Esophagus muscularis mucosa (tissue), 4 donors: ENCODE measurements around the gene TMEM205. TPM values are rescaled to one million over a fixed set of nuclear protein-coding genes. Genes with fewer than 3 reads are reported as not detected.

Experiments used
- DNase-seq: peaks from one replicate; pipeline ENCODE4 v3.0.0-alpha.2; 2017; ENCODE audit errors: extremely low spot score
- H3K27ac ChIP-seq, 4 donors: fragments of 200-600 bp; sonication (generic); replicated peaks in 1 of 4; 1 replicate in 3 of 4; 2 replicates in 1 of 4; pipeline ENCODE4 v1.5.1; 2016 to 2019; ENCODE audit warnings: mild to moderate bottlenecking in 1 of 4
- H3K27me3 ChIP-seq, 4 donors: fragments of 200-600 bp; sonication (generic); one replicate each; pipeline versions ENCODE4 v1.5.1 to v1.6.0; 2016 to 2019
- H3K36me3 ChIP-seq, 4 donors: fragments of 200-600 bp; sonication (generic); one replicate each; pipeline ENCODE4 v1.5.1; 2016 to 2019
- H3K4me1 ChIP-seq, 4 donors: fragments of 200-600 bp; sonication (generic); one replicate each; pipeline ENCODE4 v1.5.1; 2016 to 2019
- H3K4me3 ChIP-seq, 4 donors: fragments of 200-600 bp; sonication (generic); 1 replicate in 2 of 4; 2 replicates in 2 of 4; pipeline ENCODE4 v1.5.1; 2016 to 2019; ENCODE audit warnings: mild to moderate bottlenecking in 4 of 4, moderate library complexity in 1 of 4
- H3K9me3 ChIP-seq, 4 donors: fragments of 200-600 bp; sonication (generic); 1 replicate in 3 of 4; 2 replicates in 1 of 4; pipeline ENCODE4 v1.5.1; 2016 to 2019
- EP300 ChIP-seq: sonication (generic); formaldehyde crosslinking; IDR thresholded peaks from one replicate; pipeline ENCODE4 v1.6.1; 2017; ENCODE audit warnings: antibody characterized with exemption
- POLR2A ChIP-seq: fragments of 450-650 bp; IDR thresholded peaks from one replicate; pipeline ENCODE4 v1.6.1; 2017; ENCODE audit warnings: antibody characterized with exemption, moderate library complexity, mild to moderate bottlenecking, low read depth
- POLR2AphosphoS5 ChIP-seq, 2 donors: sonication (generic); formaldehyde crosslinking; IDR thresholded peaks; one replicate each; pipeline ENCODE4 v1.6.1; 2017; ENCODE audit warnings: antibody characterized with exemption in 2 of 2
- WGBS: methylation state at CpG from one replicate; pipeline ENCODE4 v1.1.5; 2018; 5-methylcytosine and 5-hydroxymethylcytosine counted together
- intact Hi-C: fragments of 100-400 bp; cut with DNase I; formaldehyde crosslinking; loops from one replicate; pipeline ENCODE4 v1.15.1; 2023
- total RNA-seq, 4 donors: library from RNA; depleted of rRNA; stranded (reverse); fragments of >200 nt; gene quantifications; one replicate each; pipeline versions ENCODE4 v1.1.0 to v1.2.1, GENCODE V29; 2016
- TF ChIP-seq, protein P1 (sequence below), 3 experiments: fragments of 200-600 bp in 2 of 3; fragments of 450-650 bp in 1 of 3; sonication (generic) in 2 of 3; IDR thresholded peaks; one replicate each; pipeline ENCODE4 v1.5.1; 2017 to 2019; ENCODE audit warnings: antibody characterized with exemption in 3 of 3, mild to moderate bottlenecking in 2 of 3, moderate library complexity in 1 of 3

The TMEM205 gene
- total RNA-seq, 4 donors from 2014 or later = 197 to 241 (median 206) TPM

DNA sequence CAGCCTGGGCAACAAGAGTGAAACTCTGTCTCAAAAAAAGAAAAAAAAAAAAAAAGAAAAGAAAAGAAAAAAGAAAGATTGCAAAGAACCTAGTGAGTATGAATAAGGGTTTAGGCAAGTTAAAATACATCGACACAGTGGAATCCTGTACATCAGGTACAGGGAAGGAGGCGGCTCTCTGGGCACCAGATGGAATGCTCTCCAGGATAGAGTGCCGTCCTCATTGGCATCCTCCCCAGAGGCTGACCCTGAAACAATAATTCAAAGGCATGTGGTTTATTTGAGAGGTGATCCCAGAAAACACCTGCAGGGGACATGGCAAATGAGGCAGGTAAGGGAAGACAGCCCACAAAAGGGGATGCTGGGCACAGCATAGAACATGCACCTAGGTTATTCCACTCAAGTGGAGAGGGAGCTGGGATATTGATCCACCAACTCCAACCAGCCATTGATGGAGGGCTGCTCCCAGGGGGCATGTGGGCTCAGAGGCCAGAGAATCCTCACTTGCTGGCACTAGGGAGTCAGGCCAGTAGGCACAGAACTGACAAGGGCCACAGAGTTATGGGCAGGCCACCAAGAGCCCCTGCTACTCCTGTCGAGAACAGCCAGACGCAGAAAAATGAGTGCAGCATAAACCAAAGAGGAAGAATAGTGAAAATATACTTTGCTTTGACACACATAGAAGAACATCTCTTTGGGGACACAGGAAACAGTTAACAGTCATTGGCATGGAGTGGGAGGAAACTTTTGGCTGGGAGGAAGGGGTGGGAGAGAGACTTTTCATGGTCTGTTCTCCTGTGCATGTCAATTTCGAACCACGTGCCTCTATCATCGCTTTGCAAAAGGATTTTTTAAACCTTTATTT is 45.9 kb downstream of the TMEM205 start:
- TF ChIP-seq POLR2AphosphoS5 (IDR thresholded peaks at IDR 0.05) (no peak), EP300 (no peak), POLR2A (no peak)
- TF ChIP-seq, protein P1, sequence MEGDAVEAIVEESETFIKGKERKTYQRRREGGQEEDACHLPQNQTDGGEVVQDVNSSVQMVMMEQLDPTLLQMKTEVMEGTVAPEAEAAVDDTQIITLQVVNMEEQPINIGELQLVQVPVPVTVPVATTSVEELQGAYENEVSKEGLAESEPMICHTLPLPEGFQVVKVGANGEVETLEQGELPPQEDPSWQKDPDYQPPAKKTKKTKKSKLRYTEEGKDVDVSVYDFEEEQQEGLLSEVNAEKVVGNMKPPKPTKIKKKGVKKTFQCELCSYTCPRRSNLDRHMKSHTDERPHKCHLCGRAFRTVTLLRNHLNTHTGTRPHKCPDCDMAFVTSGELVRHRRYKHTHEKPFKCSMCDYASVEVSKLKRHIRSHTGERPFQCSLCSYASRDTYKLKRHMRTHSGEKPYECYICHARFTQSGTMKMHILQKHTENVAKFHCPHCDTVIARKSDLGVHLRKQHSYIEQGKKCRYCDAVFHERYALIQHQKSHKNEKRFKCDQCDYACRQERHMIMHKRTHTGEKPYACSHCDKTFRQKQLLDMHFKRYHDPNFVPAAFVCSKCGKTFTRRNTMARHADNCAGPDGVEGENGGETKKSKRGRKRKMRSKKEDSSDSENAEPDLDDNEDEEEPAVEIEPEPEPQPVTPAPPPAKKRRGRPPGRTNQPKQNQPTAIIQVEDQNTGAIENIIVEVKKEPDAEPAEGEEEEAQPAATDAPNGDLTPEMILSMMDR (IDR thresholded peaks at IDR 0.05) = no peak
- Histone ChIP-seq H3K9me3 (no peaks in the 10 kb centered on the region), H3K27me3 (peaks cover 0 to 10% (median 0%) of the 10 kb centered on the region in 4 donors), H3K27ac (no peak overlapping the region), H3K36me3 (no peaks in the 10 kb centered on the region), H3K4me3 (no peak overlapping the region), H3K4me1 (peaks cover 0 to 14% (median 4%) of the 10 kb centered on the region in 4 donors)
- intact Hi-C loops = loop anchor here (5.0 kb wide), 1 partner anchor 82 kb away; the partner anchor contains the start of gene EPOR
- WGBS = 63% methylated on average over 8 of the region's 8 CpGs
- DNase-seq = no peak

DNA sequence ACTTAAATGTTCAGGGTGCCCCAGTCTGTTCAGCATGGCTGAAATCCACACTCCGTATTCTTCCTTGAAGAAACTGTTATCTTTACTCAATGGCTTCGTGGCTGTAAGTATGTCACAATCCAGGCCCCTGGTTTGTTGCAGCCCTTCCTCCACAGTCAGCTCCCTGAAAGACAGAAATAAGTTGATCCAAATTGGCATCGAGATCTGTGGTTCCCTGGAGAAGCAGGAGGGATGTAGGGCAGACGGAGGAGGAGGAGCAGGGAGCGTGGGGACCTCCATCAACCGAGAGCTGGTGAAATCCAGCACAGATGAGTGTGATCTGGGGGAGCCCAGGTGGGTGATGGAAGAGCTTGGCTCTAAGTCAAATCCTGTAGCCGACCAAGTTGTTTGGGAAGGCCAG is 49.8 kb downstream of the TMEM205 start:
- Histone ChIP-seq H3K9me3 (no peaks in the 10 kb centered on the region), H3K36me3 (no peaks in the 10 kb centered on the region), H3K27me3 (no peaks in the 10 kb centered on the region), H3K27ac (peak overlapping the region; percentile 11 to 52 (median 37)), H3K4me3 (no peak overlapping the region), H3K4me1 (peaks cover 6 to 26% (median 16%) of the 10 kb centered on the region in 4 donors)
- 48% methylated on average over 7 of the region's 7 CpGs for WGBS
- intact Hi-C loops = loop anchor here (5.0 kb wide), 1 partner anchor 86 kb away; the partner anchor contains the start of gene EPOR
- DNase-seq = peak; percentile 92
- no peak for TF ChIP-seq POLR2AphosphoS5 (IDR thresholded peaks at IDR 0.05)
- TF ChIP-seq, protein P1 (IDR thresholded peaks at IDR 0.05) = no peak
- no peak for TF ChIP-seq EP300
- no peak for TF ChIP-seq POLR2A

DNA sequence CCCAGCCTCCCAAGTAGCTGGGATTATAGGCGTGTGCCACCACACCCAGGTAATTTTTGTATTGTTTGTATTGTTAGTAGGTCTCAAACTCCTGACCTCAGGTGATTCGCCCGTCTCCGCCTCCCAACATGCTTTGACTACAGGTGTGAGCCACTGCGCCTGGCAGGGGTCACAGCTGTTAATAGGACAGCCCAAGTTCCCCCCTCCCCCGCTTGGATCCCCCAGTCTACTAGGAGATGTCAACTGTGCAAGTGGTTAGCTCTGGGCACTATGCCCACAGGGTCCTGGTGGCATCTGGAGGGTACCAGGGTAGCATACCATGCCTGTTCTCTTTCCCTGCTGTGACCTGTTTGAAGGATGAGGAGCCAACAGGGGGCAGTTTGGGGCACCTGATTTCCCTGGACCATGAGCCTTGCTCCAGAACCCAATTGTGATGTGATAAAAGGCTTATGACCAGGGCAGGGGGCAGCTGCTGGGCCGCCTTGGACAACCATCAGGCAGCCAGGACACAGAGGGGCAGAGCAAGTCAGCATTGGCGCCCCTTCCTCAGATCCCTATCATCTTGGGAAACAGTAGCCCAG is 50.3 kb downstream of the TMEM205 start, which contains the start of gene TSPAN16:
TSPAN16 (plus strand) TSS at position 496 of the 581 bp plus-strand sequence. CDS start 138 bp downstream, outside the sequence.
- no peak for DNase-seq
- no peaks in the 10 kb centered on the region for H3K27me3 ChIP-seq
- 82% methylated on average over 7 of the region's 8 CpGs for WGBS
- H3K4me3 ChIP-seq = no peak within 1 kb of the TSS
- peak within 1 kb of the TSS; percentile 11 to 52 (median 37) for H3K27ac ChIP-seq
- intact Hi-C loops = loop anchor here (5.0 kb wide), 1 partner anchor 87 kb away; the partner anchor contains the start of gene EPOR
- TF ChIP-seq POLR2AphosphoS5 (IDR thresholded peaks at IDR 0.05) = no peak
- H3K36me3 ChIP-seq = no peaks in the 10 kb centered on the region
- H3K4me1 ChIP-seq = peaks cover 6 to 26% (median 16%) of the 10 kb centered on the region in 4 donors
- H3K9me3 ChIP-seq = no peaks in the 10 kb centered on the region

DNA sequence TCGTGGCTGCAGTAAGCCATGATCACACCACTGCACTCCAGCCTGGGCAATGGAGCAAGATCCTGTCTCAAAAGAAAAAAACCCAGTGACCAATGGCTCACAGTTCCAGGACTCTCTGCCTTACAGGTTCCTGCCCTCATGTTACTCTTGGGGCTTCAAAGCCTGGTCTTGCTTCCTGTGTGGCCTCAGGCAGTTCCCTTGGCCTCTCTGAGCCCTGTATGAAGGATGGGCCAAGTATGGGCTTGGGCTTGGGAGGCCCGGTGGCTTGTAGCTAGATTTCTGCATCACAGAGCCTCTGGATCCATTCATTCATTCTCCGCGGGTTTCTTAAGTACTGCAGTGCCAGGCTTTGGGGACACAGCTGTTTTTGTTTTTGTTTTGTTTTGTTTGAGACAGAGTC is 50.9 kb downstream of the TMEM205 start:
- 89% methylated on average over 4 of the region's 4 CpGs for WGBS
- TF ChIP-seq POLR2AphosphoS5 (IDR thresholded peaks at IDR 0.05) = no peak
- TF ChIP-seq EP300 = no peak
- TF ChIP-seq, protein P1 (IDR thresholded peaks at IDR 0.05) = no peak
- no peak for TF ChIP-seq POLR2A
- Histone ChIP-seq H3K27me3 (no peaks in the 10 kb centered on the region), H3K4me1 (peaks cover 6 to 26% (median 16%) of the 10 kb centered on the region in 4 donors), H3K27ac (peak overlapping the region in 2 of 4 donors; percentile 3 to 45), H3K9me3 (no peaks in the 10 kb centered on the region), H3K4me3 (no peak overlapping the region), H3K36me3 (no peaks in the 10 kb centered on the region)
- no peak for DNase-seq
- intact Hi-C loops = loop anchor here (5.0 kb wide), 1 partner anchor 87 kb away; the partner anchor contains the start of gene EPOR
